Astrocyte of the cerebellum (primary cell): ENCODE data around the gene ABCA7.

Experiments used
- DNase-seq: peaks from one replicate; pipeline ENCODE4 v3.0.0-alpha.2; 2011; ENCODE audit warnings: low read depth
- H3K4me3 ChIP-seq: 2 replicates; pipeline ENCODE4 v1.5.1; 2011; ENCODE audit warnings: mild to moderate bottlenecking, low read depth, low read length, moderate library complexity
- in situ Hi-C: cut with HindIII; loops from 2 replicates; pipeline ENCODE4 v1.10.0; 2017; ENCODE audit warnings: low sequenced_read_pairs
- TF ChIP-seq, protein P1 (sequence below): IDR thresholded peaks from 2 replicates; pipeline ENCODE4 v1.5.1; 2012; ENCODE audit warnings: low read length, low read depth, moderate library complexity, mild to moderate bottlenecking; ENCODE audit errors: missing control alignments

ABCA7 gene

DNA sequence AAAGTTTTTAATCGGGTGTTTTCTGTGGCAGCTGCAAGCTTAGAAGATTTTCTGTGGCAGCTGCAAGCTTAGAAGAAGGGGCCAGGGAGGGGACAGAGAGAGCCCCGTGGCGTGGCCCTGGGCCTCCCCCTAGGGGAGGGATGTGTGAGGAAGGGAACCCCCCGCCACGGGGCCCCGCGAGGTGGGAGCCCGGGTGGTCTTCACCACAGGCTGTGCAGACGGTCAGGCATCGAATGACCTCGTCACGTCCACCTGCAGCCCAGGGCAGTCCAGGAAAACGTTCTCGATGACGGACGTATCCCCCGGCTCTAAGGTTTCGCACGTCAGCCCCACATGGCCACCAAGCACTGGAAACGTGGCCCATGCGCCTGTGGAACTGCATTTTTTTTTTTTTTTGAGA, 46.7 kb downstream of the ABCA7 start:
- no peak for DNase-seq
- no peak overlapping the region for H3K4me3 ChIP-seq
- in situ Hi-C loops, result no loop called here
- TF ChIP-seq, protein P1, sequence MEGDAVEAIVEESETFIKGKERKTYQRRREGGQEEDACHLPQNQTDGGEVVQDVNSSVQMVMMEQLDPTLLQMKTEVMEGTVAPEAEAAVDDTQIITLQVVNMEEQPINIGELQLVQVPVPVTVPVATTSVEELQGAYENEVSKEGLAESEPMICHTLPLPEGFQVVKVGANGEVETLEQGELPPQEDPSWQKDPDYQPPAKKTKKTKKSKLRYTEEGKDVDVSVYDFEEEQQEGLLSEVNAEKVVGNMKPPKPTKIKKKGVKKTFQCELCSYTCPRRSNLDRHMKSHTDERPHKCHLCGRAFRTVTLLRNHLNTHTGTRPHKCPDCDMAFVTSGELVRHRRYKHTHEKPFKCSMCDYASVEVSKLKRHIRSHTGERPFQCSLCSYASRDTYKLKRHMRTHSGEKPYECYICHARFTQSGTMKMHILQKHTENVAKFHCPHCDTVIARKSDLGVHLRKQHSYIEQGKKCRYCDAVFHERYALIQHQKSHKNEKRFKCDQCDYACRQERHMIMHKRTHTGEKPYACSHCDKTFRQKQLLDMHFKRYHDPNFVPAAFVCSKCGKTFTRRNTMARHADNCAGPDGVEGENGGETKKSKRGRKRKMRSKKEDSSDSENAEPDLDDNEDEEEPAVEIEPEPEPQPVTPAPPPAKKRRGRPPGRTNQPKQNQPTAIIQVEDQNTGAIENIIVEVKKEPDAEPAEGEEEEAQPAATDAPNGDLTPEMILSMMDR, result no peak

DNA sequence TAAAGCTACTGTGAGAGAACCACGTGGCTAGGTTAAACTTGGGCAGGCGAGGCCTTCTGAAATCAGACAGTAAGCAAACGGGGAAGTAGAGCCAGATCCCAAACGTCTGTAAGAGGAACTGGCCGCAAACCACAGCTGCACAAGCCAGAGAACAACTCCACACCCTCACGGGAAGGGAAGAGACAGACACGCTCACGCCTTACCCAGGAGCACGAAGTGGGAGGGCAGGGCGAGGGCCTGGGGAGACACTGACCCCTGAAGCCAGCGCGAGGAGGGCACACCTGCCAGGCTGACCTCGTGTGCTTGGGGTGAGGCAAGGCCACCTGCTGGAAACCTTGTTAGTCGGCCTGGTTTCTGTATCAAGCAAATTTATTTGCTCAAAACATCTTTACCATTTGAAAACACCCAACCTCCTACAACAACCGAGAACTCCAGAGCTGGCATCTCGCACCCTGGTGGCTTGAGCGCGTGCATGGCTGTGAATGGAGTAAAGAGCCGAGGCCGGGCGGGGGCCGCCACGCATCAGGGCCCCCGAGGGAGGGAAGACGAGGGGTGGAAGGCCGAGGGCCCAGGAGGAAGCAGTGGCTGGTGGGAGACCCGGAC, 48.0 kb downstream of the ABCA7 start:
- no peak overlapping the region for H3K4me3 ChIP-seq
- in situ Hi-C loops, result no loop called here
- DNase-seq, result no peak
- TF ChIP-seq, protein P1, result no peak

DNA sequence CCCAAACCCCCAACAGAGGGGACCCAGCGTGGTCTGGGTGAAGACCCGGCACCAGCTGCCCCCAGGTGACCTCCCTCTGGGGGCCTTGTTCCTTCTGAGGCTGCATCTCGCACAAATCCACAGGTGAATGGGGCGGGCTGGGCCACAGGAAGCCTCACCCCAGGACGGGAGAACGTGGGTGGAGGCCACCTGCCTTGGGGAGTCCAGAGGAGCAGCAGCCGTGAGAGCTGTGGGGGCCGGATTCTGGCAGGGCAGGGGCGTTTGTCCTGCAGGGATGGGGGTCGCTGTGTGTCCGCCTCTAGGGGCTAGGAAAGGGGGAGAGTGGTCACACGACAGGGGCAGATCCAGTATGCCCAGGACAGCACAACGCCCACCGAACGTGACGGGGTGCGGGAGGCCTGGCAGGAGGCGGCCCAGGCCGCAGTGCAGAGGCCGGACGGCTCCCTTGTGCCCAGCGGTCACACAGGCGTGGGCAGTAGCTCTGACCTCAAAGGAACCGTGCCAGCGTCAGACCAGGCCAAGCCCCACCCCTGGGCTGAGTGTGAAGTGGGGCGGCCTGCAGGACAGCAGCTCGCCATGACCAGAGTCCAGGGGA, 48.6 kb downstream of the ABCA7 start:
- DNase-seq, result no peak
- TF ChIP-seq, protein P1, result no peak
- no peak overlapping the region for H3K4me3 ChIP-seq
- in situ Hi-C loops, result no loop called here

DNA sequence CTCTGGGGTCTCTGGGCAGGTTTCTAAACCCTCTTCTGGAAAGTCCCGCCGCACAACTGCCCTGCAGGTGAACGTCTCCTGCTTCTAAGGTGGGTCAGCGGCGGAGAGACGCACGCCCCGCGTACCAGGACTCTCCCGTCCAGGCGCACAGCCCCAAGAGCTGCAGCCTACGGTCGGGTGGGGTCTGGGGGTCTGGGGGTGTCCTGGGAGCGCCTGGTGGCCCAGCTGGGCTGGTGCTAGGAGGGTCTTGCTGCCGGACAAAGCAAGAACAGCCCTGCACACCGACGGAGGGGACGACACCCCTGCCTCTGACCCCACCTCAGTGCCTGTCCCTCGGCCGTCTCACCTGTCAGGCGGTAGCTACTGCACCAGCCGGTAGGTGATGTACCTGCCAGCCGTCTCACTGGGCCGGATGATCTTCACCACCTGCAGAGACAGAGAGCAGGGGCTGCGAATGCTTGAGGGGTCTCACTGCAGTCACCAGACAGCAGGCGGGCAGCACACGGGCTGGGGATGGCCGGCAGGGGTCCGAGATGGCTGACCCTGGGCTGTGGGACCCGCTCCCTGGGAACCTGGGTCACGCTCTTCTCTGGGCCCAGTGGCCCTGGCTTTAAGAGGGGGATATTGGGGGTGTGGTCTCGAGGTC, 49.3 kb downstream of the ABCA7 start:
- in situ Hi-C loops, result no loop called here
- no peak overlapping the region for H3K4me3 ChIP-seq
- DNase-seq, result no peak
- TF ChIP-seq, protein P1, result no peak

DNA sequence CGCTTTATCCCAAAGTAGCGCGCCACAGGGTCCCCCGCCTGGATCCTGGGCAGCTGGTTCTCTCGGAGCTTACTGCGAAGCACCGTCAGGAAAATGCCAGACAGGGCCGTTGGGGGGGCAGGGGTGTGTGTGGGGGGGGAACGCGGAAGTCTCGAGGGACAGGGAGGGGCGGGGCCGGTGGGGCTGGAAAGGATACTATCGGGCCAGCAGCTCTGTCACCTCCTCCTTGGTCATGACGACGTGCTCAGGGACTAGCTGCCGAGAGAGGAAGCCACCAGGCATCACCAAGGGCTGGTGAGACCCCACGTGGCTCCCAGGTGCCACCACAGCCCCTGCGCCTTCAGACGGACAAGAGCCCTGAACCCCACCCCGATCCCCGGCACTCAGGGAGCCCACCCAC, 50.0 kb downstream of the ABCA7 start:
- no peak overlapping the region for H3K4me3 ChIP-seq
- in situ Hi-C loops, result no loop called here
- TF ChIP-seq, protein P1, result no peak
- DNase-seq, result no peak

DNA sequence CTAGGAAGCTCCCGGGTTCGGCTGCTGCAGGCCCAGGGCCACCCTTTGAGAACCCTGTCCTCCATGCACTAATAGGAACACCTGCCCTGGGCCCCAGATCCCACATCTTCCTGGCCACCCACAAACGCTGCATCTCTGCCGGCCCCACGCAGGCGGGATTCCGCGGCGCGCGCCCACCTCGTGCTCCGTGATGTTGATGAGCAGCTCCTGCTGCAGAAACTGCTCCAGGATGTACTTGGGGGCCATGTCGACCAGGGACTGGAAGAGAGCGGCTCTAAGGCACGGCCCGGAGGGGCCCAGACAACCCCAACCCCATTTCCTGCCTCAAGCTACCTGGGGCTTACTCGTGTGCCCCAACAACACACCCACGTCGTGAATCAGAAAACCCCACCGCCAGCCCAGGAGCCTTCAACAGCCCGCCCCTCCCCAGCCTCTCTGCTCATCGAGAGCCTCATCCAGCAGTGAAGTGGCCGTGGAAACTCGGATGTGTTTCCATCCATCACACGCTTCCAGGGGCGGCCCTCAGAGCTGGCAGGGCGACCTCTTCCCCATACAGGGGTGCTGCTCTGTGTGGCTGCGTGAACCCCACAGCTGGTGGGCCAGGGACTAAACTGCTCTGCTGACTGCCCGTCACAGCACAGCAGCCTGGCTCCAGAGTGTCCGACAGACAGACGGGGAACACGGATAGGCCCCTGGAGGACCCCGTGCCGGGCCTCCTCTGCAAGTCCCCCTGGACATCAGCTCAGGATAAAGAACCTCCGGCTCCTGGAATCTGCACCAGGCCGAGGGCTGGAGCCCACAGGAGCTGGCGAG, 51.0 kb downstream of the ABCA7 start:
- DNase-seq, result no peak
- H3K4me3 ChIP-seq, result no peak overlapping the region
- TF ChIP-seq, protein P1, result no peak
- in situ Hi-C loops, result no loop called here
